Adrenal gland (tissue), 5 donors: ENCODE measurements around the gene TEX36.

Experiments
- CTCF ChIP-seq, 6 experiments: fragments of 450-650 bp in 4 of 6; fragments of 200-600 bp in 2 of 6; sonication (generic) in 1 of 6; IDR thresholded peaks; 1 replicate in 5 of 6; 2 replicates in 1 of 6; pipeline versions ENCODE4 v1.5.1 to v1.8.0; 2016 to 2021; ENCODE audit warnings: antibody characterized with exemption in 6 of 6, mild to moderate bottlenecking in 2 of 6, moderate library complexity in 1 of 6
- POLR2A ChIP-seq, 2 donors: fragments of 450-650 bp; IDR thresholded peaks; one replicate each; pipeline ENCODE4 v1.6.1; 2017; ENCODE audit warnings: antibody characterized with exemption in 2 of 2, mild to moderate bottlenecking in 2 of 2, moderate library complexity in 1 of 2
- donor health status: DM: no; HTN: no; CAD: no.

- TF ChIP-seq POLR2A (IDR thresholded peaks at IDR 0.05) (no peak), CTCF (IDR thresholded peaks at IDR 0.05) (no peak)
These were observed 21.5 kb downstream of the TEX36 start for GRCh38 chr10:125661431-125661940.
